Measurements from ENCODE around the gene CHN1. TPM values are rescaled to one million over a fixed set of nuclear protein-coding genes. Genes with fewer than 3 reads are reported as not detected.

The CHN1 gene
- total and polyA plus RNA-seq, 2 donors from 2014 or later: 6.5 to 14.1 TPM

DNA sequence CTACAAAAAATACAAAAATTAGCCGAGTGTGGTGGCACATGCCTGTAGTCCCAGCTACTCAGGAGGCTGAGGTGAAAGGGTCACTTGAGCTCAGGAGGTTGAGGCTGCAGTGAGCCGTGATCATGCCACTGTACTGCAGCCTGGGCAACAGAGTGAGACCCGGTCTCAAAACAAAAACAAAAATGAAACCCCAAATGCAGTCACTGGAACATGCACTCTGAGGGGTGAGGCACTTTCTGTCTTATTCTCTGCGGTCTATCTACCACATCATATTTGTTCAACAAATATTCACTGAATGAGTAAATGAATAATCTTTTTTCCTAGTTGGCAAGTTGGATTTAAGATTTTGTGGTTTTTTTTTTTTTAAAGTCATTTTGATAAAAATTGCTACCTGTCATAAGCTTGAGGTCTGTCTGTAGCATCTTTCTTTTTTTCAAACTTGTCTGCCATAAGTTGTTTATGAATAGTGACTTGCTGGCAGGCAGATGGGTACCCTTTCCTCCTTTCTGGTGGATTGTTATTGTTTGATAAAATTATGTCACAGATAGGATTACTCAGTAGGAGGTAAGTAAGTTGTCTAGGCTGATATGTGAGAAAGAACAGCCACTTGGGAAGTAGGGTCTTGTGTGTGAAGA is 252.7 kb downstream of the CHN1 start:
- Histone ChIP-seq H3K9me3 (ENCODE audit: control insufficient read depth in 2 of 3, insufficient read depth in 1 of 3, low read length in 3 of 3) (no peaks in the 10 kb centered on the region), H3K36me3 (ENCODE audit: control insufficient read depth in 2 of 3, insufficient read depth in 3 of 3, low read length in 3 of 3) (no peaks in the 10 kb centered on the region), H3K9ac (ENCODE audit: low read length in 3 of 3) (no peak overlapping the region), H3K27me3 (ENCODE audit: control insufficient read depth, insufficient read depth, low read length) (no peaks in the 10 kb centered on the region), H3K27ac (ENCODE audit: low read depth in 2 of 2, low read length in 2 of 2) (no peak overlapping the region), H3K4me3 (ENCODE audit: low read length in 3 of 3) (no peak overlapping the region), H3K4me1 (ENCODE audit: control insufficient read depth in 2 of 3, insufficient read depth in 2 of 3, low read depth in 1 of 3, low read length in 3 of 3) (no peaks in the 10 kb centered on the region)
- FAIRE-seq (no peak), DNase-seq (no peak)
- intact Hi-C loops (cut with DNase I): no loop called here
- TF ChIP-seq, protein P1, sequence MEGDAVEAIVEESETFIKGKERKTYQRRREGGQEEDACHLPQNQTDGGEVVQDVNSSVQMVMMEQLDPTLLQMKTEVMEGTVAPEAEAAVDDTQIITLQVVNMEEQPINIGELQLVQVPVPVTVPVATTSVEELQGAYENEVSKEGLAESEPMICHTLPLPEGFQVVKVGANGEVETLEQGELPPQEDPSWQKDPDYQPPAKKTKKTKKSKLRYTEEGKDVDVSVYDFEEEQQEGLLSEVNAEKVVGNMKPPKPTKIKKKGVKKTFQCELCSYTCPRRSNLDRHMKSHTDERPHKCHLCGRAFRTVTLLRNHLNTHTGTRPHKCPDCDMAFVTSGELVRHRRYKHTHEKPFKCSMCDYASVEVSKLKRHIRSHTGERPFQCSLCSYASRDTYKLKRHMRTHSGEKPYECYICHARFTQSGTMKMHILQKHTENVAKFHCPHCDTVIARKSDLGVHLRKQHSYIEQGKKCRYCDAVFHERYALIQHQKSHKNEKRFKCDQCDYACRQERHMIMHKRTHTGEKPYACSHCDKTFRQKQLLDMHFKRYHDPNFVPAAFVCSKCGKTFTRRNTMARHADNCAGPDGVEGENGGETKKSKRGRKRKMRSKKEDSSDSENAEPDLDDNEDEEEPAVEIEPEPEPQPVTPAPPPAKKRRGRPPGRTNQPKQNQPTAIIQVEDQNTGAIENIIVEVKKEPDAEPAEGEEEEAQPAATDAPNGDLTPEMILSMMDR (IDR thresholded peaks at IDR 0.05; ENCODE audit: borderline replicate concordance, extremely low read depth, insufficient read depth): no peak

DNA sequence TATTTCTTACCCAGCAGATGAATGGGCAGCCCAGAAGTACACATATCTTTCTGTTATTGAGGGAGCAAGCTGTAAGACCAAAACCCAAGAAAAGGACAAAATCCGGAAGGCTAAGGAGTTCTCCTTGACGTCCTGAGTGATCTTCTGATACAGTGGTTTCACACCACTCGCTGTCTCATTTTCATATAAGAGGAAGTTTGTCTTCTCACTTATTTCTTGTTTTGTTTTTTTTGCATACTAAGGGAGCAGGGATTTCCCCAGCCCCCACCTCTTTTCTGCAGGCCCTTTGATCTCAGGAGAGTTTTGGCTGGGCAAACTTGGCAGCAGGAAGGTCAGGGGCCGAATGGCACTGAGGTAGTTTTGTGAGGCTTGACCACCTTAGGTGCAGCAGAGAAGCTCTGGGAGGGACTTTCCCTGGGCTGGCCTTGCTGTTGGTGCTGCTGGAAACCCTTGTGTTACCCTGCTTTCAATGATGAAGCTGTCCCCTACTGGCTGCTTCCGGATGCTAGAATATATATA is 254.2 kb downstream of the CHN1 start:
- Histone ChIP-seq H3K9ac (ENCODE audit: low read length in 3 of 3) (no peak overlapping the region), H3K27me3 (ENCODE audit: control insufficient read depth, insufficient read depth, low read length) (no peaks in the 10 kb centered on the region), H3K4me1 (ENCODE audit: control insufficient read depth in 2 of 3, insufficient read depth in 2 of 3, low read depth in 1 of 3, low read length in 3 of 3) (no peaks in the 10 kb centered on the region), H3K4me3 (ENCODE audit: low read length in 3 of 3) (no peak overlapping the region), H3K36me3 (ENCODE audit: control insufficient read depth in 2 of 3, insufficient read depth in 3 of 3, low read length in 3 of 3) (no peaks in the 10 kb centered on the region), H3K27ac (ENCODE audit: low read depth in 2 of 2, low read length in 2 of 2) (no peak overlapping the region), H3K9me3 (ENCODE audit: control insufficient read depth in 2 of 3, insufficient read depth in 1 of 3, low read length in 3 of 3) (no peaks in the 10 kb centered on the region)
- FAIRE-seq: no peak
- intact Hi-C loops (cut with DNase I): no loop called here
- no peak for DNase-seq
- TF ChIP-seq, protein P1 (IDR thresholded peaks at IDR 0.05; ENCODE audit: borderline replicate concordance, extremely low read depth, insufficient read depth): no peak

DNA sequence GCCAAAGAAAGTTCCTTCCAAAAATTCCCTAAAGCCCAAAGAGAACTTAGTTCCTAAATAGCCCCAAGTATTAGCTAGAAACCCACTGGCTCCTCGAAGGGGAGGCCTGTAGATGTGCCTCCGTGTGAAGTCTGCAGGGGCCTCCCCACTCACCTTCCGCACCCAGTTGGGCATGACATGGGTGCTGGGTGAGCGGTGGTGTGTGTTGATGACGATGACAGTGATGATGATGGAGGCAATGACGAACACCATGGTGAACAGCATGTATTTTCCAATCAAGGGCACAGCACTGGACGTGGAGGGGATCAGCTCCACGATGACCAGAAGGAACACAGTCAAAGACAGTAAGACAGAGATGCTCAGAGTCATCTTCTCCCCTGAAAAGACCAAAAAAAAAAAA is 255.4 kb downstream of the CHN1 start:
- no peaks in the 10 kb centered on the region for H3K9me3 ChIP-seq (ENCODE audit: control insufficient read depth in 2 of 3, insufficient read depth in 1 of 3, low read length in 3 of 3)
- FAIRE-seq (no peak), DNase-seq (no peak)
- TF ChIP-seq, protein P1 (IDR thresholded peaks at IDR 0.05; ENCODE audit: borderline replicate concordance, extremely low read depth, insufficient read depth): no peak
- intact Hi-C loops (cut with DNase I): no loop called here
- no peaks in the 10 kb centered on the region for H3K4me1 ChIP-seq (ENCODE audit: control insufficient read depth in 2 of 3, insufficient read depth in 2 of 3, low read depth in 1 of 3, low read length in 3 of 3)
- H3K4me3 ChIP-seq (ENCODE audit: low read length in 3 of 3): no peak overlapping the region
- H3K27me3 ChIP-seq (ENCODE audit: control insufficient read depth, insufficient read depth, low read length): no peaks in the 10 kb centered on the region
- no peak overlapping the region for H3K9ac ChIP-seq (ENCODE audit: low read length in 3 of 3)
- no peaks in the 10 kb centered on the region for H3K36me3 ChIP-seq (ENCODE audit: control insufficient read depth in 2 of 3, insufficient read depth in 3 of 3, low read length in 3 of 3)
- no peak overlapping the region for H3K27ac ChIP-seq (ENCODE audit: low read depth in 2 of 2, low read length in 2 of 2)

Measured in kidney (tissue), 14 donors.